ENCODE results near the gene SORBS1.

Gene SORBS1

DNA sequence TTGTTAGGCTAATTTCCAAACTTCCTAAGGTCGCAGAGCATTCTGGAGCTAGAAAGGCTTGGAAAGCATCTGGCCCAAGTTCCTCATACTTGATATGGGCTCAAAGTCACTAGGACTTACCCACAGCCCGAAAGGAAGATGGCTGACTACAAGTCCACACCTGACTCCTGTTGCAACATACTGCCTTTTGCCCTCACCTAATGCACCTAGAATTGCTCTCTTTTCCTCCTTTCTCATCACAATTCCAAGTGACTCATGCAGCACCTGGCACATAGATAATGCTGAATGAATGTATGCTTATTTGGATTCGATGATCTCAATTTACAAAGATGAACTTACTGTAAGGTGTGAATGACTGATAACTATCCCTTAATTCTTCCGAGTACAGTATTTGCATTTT is 131.5 kb downstream of the SORBS1 start:
- no peak for DNase-seq

DNA sequence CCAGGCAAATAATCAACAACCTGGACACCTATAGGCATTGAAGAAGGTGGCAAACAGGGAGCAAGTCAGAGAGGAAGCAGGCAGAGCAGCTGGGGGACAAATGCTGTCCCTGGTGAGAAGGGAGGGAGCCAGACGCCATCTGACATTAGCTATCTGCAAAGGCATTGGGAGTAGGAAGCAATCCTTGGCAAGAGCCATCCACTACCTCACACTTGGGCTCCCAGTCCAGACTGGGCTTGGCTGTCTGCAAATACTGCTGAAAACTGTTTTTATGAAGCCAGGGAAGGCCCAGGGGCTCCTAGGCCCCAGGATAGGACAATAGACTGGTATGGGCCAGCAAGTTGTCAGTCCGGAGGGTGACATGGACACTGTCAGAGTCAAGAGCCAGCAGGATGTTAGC is 132.5 kb downstream of the SORBS1 start:
- DNase-seq = no peak

- DNase-seq = no peak
These were observed 134.7 kb downstream of the SORBS1 start for GRCh38 chr10:95426482-95426881.

DNA sequence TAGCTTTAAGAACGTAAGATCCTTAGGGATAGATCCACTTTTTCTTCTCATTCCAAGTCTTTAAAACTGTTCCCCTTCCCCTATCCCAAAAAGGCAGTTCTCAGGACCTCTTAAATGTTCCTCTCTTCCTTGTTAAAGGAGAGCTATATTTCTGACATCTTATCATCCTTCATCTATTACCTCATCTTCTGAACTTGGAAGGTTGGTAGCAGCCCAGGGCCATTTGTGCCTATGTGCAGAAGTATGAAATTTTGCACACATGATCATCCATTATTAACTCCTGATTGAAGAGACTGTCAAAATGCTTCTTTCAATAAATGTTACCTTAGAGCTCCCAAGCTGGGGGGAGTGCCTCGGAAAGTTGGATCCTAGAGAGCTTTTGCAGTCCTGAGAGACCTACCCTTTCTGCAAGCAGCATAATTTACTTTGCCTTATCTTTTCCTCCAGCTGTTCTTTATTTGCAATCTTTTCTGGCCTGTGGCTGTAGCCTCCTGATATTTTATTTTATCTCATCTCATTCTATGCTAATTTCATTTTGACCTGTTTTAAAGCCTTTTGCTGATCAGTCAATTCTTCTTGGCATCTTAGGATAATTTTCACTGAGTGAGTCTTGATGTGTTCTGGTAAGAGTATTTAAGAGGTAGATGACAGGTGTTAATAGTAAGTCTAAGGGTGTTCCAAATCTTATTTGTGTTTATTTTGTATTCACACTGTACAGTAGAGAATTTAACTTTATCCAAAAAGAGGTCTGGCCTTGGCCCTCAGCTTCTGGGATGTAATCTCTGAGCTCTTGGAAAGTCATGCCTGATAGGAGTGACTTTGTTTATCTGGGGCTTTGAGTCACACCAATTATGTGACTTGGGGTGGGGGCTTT is 135.3 kb downstream of the SORBS1 start:
- DNase-seq = no peak

DNA sequence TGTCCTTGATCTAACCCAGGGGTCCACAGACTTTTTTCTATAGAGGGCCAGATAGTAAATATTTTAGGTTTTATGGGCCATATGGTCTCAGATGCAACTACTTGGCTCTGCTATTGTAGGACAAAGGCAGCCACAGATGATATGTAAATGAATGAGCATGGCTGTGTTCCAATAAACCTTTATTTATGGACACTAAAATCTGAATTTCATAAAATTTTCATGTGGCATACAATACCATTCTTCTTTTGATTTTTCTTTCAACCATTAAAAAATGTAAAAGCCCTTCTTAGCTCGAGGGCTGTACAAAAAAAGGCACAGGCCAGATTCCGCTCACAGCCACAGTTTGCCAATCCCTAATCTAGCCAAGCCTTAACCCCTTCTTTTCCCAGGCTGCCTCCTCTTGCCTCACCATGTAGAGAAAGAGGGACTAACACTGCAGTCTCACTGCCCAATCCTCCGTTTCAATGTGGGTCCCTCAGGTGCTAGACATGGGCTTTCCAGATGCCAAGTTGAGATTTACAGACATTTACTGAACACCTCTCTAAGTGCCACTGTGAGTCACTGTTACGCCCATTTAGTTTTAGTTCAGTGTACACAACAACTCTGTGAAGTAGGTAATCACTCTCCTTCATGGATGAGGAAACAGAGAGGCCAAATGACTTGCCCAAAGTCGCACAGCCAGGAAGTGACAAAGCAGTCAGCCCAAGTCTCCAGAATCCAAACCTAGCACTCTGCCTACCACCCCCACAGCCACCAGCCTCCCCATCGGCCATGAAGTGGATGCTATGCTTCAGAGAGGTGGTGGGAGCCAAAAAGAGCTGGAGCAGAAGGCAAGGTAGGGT is 137.8 kb downstream of the SORBS1 start:
- DNase-seq = no peak

DNA sequence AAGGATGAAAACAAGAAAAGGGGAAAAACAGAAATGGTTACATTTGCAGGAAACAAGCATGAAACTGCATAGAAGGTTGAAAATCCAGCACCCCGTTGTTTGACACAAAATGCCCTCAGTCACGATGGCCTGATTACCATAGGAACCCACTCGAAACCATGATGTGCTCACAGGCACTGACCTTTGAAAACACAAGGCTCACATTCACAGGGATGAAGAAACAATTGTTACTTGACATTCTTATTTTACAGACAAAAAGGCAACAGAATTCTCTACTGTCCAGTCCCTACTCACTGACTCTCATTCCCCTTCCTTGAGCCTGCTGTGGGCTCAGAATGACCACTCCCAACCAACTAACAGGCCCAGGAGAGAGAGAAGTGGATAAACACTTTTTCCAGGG is 138.9 kb downstream of the SORBS1 start:
- no peak for DNase-seq

- DNase-seq = no peak
These were observed 139.4 kb downstream of the SORBS1 start for GRCh38 chr10:95421782-95422181.

DNA sequence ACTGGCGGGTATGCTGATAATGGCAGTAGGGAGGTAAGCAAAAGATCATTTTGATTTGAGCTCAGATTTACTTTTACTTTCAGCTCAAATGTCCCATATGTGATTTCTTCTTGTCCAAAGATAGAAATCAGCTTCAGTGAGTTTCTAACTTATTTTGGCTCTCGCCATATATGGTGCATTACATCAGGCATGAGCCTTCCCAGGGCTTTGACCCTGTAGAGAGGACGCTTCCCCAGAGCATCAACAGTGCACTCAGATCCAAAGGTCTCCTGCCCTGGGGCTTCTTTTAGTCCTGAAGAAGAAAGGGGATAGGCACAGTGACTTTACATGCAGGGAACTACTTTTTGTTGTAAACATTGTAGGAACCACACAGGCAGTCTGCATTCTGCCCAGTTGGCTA is 141.8 kb downstream of the SORBS1 start:
- no peak for DNase-seq

DNA sequence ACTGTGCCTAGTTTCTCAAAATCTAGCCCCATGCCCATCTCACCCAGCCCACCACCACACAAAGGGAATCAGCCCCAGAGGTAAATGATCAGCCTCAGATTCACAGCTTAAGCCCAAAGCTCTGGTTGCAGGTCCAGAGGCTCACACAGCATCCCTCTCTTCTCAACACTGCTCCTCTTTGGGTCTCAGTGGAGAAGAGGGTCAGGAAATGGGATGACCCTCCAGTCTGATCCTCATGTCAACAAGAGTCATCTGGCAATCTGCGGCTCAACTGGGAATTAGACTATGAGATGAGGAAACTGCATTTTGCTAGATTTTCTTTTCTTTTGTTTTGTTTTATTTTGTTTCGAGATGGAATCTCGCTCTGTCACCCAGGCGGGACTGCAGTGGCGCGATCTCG is 144.2 kb downstream of the SORBS1 start:
- DNase-seq = no peak

- no peak for DNase-seq
These were observed 144.9 kb downstream of the SORBS1 start for GRCh38 chr10:95416270-95416669.

- DNase-seq = no peak
These were observed 145.5 kb downstream of the SORBS1 start for GRCh38 chr10:95415621-95416031.

DNA sequence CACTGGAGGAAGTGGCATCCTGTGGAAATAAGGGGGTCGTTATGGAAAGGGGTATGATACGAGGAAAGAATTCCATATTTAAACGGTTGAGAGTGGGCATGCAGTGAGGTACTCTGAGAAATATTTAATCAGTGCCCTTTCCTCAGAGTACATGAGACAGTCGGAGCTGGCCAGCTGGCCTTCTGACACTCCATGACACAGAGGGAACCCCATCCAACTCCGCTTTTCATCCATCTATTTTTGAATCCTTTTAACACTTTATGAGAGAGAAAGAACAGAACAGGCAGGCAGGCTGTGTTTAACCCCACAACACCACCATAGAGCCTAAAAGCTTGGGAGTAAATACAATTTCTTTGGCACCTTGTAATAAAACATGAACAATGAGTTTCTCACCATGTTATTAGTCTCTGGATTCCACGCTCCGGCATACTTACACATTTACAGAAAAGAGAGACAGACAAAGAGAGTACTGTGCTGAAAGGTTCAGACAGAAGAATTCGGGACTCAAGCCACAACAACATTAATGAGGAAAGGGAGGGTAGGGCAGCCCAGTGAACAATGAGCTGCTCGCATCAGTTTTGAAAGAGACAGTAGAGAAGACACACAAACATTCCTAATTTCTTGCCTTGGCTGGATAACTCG is 146.2 kb downstream of the SORBS1 start:
- no peak for DNase-seq

DNA sequence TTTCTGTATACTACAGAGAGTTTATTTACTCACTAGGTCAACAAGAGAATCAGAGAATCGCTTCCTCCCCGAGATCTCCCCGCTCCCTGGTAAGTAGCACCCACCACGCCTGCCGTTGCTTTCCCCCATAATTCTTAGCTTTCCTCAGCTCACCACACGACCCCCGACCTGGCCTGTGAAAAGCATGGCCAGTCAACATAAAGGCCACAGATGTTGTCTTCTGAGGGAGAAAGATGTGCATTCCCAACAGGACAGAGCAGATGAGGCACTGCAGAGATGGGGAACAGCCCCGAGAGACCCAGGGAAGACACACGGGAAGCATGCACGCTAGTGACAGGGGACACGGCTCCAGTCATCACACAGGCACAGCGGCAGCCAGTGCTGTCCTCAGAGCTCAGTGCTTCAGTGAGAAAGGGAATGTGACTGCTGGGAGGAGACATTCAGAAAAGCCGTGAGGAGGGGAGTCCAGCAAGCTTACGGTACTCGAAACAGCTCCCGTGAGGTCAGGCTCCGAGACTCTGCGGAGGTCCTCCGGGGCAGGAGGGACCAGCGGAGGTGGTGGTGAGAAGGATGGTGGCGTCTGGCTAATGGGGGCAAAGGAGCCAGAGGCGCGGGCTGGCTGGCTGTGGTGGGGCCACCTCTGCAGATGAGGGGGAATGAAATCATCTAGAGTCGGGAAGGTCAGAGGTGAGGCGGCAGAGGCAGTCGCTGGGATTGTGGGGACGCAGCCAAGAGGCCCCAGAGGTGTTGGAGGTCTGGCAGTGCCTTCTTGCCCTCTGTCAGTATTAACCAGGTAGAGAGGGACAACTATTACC is 146.9 kb downstream of the SORBS1 start:
- DNase-seq = no peak

- no peak for DNase-seq
These were observed 147.6 kb downstream of the SORBS1 start for GRCh38 chr10:95413588-95413987.

DNA sequence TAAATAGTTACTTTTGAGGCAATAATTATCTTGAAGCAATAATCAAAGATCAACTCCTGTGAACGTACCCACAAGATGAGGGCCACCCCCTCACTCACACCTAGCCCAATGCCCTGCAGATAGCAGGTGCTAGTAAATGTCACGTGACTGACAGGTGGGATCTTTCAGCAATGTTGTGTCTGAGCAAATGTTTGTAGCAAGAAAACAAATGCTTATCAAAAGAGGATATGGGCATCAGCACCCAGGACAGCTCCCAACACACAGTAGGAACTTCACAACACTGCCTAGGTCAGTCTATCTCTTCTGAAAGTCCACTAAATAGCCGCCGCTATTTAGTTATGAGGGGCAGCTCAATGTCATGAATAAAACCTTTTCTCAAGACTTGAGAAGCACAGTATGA is 149.5 kb downstream of the SORBS1 start:
- no peak for DNase-seq

DNA sequence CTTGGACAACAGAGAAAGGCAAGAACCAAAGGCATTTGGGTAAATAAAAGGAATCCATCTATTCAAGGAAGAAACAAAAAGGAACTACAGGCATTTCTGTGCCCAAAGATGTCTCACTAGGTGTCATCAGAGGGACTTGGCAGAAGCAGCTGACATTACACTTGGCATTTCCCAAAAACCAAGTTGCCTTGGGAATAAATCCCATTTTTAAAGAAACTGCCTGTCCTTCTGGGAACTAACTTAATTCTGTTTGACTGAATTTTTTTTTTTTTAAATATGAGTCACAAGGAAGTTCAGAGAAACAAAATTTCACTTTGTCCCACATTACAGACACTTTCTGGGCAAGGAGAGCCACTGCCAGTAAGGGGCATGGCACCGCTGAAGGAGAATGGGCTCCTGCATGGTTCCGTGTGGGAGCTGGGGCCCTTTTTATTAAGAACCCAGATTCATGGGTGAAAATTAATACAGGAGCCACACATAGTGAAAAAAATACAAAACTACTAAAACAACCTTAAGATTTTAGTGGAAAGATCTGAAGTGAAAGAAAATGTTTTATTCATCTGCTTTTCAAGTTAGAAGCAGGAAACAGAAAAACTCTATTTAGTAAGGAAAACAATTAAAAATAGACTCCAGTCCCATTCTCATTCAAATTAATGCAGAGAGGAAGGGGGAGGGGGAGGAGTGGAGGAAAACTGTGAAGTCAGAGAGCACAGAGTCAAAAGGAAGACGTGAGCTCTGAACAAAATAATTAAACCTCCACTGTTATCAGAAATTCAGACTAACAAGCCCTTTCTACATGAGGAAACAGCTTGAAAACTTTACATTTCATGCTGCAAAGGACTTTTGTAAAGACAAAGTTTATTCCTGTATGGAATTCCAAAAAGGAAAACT is 151.9 kb downstream of the SORBS1 start:
- DNase-seq = no peak

DNA sequence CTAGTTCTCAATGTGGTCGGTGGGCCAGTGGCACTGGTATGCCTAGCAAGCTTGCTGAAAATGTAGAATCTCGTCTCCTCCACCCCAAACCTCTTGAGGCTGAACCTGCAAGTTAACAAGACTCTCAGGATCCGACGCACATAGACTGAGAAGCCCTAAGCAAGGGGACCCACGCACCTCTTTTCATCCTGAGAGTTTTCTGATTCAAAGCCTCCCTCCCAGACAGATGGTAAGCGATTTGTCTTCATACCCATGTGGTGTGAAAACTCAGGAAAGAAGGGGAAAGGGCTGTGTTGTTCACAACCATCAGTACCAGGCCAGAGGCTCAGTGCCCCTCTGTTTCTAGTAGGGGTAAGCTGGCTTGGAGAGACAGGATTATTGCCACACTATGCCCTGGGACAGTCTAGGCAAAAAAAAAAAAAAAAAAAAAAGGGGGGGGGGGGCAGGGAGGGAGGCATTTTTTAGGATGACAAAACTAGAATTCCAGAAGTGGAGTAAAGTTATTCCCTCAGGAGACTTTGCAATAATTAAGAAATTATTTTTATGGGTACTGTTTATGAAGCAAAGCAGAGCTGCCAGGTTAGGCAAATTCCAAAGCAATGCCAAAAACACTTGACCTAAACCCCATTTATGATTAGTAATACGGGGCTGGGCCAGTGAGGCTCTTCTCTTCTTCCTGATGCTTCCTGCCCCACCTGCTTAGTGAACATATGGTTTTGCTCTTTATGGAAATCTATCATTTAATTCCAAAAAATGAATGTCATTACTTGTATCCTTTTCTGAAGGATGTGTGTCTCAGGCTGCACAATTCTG is 152.8 kb downstream of the SORBS1 start:
- DNase-seq = no peak

DNA sequence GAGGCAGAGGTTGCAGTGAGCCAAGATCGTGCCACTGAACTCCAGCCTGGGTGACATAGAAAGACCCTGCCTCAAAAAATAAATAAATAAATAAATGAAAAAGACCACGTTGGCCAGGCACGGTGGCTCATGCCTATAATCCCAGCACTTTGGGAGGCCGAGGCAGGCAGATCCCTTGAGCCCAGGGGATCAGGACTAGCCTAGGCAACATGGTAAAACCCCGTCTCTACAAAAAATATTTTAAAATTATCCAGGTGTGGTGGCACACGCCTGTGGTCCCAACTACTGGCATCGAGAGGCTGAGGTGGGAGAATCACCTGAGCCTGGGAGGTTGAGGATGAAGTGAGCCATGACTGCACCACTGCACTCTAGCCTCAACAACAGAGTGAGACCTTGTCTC is 153.6 kb downstream of the SORBS1 start:
- no peak for DNase-seq

GRCh38 chr10:95406651-95407280 is 154.4 kb downstream of the SORBS1 start:
- no peak for DNase-seq

- DNase-seq = no peak
These were observed 155.5 kb downstream of the SORBS1 start for GRCh38 chr10:95405655-95406054.
